Parathyroid adenoma (tissue), 2 donors: ENCODE measurements around the gene S100A4.
"Not testable (repeated sequence)": the region's sequence is repeated elsewhere in the genome, so short reads cannot be mapped to it uniquely, and the experiment has no call there.

ENCODE experiments used
- H2AFZ ChIP-seq: fragments of 300-600 bp; sonication (generic); one replicate; pipeline ENCODE4 v1.7.0; 2017; ENCODE audit warnings: antibody characterized with exemption, mild to moderate bottlenecking
- H3K27ac ChIP-seq: fragments of 300-600 bp; sonication (generic); one replicate; pipeline ENCODE4 v1.7.0; 2017
- H3K27me3 ChIP-seq: fragments of 300-600 bp; sonication (generic); one replicate; pipeline ENCODE4 v1.7.0; 2017; ENCODE audit warnings: low read length; ENCODE audit not compliant: control insufficient read depth, insufficient read depth
- H3K36me3 ChIP-seq: fragments of 300-600 bp; sonication (generic); one replicate; pipeline ENCODE4 v1.7.0; 2017; ENCODE audit warnings: low read length; ENCODE audit not compliant: control insufficient read depth, insufficient read depth
- H3K4me1 ChIP-seq: fragments of 300-600 bp; sonication (generic); one replicate; pipeline ENCODE4 v1.7.0; 2017; ENCODE audit warnings: control low read depth
- H3K4me2 ChIP-seq: fragments of 300-600 bp; sonication (generic); one replicate; pipeline ENCODE4 v1.7.0; 2017; ENCODE audit warnings: low read length
- H3K4me3 ChIP-seq: fragments of 300-600 bp; sonication (generic); one replicate; pipeline ENCODE4 v1.7.0; 2017; ENCODE audit warnings: low read depth, low read length
- H3K79me2 ChIP-seq: fragments of 300-600 bp; sonication (generic); one replicate; pipeline ENCODE4 v1.7.0; 2017; ENCODE audit warnings: control low read depth
- H3K9ac ChIP-seq: fragments of 300-600 bp; sonication (generic); one replicate; pipeline ENCODE4 v1.7.0; 2017; ENCODE audit warnings: mild to moderate bottlenecking
- H3K9me3 ChIP-seq: fragments of 300-600 bp; sonication (generic); one replicate; pipeline ENCODE4 v1.7.0; 2017; ENCODE audit warnings: low read length; ENCODE audit not compliant: control insufficient read depth
- CTCF ChIP-seq: fragments of 300-600 bp; sonication (generic); IDR thresholded peaks from one replicate; pipeline ENCODE4 v1.7.0; 2017; ENCODE audit warnings: antibody characterized with exemption, mild to moderate bottlenecking
- donor health status: primary hyperparathyroidism.

The S100A4 gene

GRCh38 chr1:153545067-153546055, at the start of gene S100A4:
S100A4 (minus strand) TSS chr1:153545806; CDS start chr1:153544794, 1,012 bp downstream.
- no peak within 1 kb of the TSS for H3K27ac ChIP-seq
- no peaks in the 10 kb centered on the region for H3K79me2 ChIP-seq
- no peak within 1 kb of the TSS for H3K4me2 ChIP-seq
- no peaks in the 10 kb centered on the region for H3K9me3 ChIP-seq
- H3K4me1 ChIP-seq: no peaks in the 10 kb centered on the region
- peak within 1 kb of the TSS; percentile 53 for H2AFZ ChIP-seq
- no peaks in the 10 kb centered on the region for H3K27me3 ChIP-seq
- no peak within 1 kb of the TSS for H3K4me3 ChIP-seq
- H3K36me3 ChIP-seq: no peaks in the 10 kb centered on the region
- no peak within 1 kb of the TSS for H3K9ac ChIP-seq
- no peak for TF ChIP-seq CTCF

GRCh38 chr1:153592748-153593147, 47.1 kb upstream of the S100A4 start:
- H3K9me3 ChIP-seq: no peaks in the 10 kb centered on the region
- H3K4me1 ChIP-seq: no peaks in the 10 kb centered on the region
- H3K27me3 ChIP-seq: no peaks in the 10 kb centered on the region
- H2AFZ ChIP-seq: no peak overlapping the region
- no peak overlapping the region for H3K9ac ChIP-seq
- no peak overlapping the region for H3K27ac ChIP-seq
- no peak overlapping the region for H3K4me3 ChIP-seq
- no peak for TF ChIP-seq CTCF
- H3K79me2 ChIP-seq: no peaks in the 10 kb centered on the region
- no peaks in the 10 kb centered on the region for H3K36me3 ChIP-seq
- no peak overlapping the region for H3K4me2 ChIP-seq

- Histone ChIP-seq H3K4me2 (no peak overlapping the region), H3K27ac (peak overlapping the region; percentile 6), H3K79me2 (no peaks in the 10 kb centered on the region), H2AFZ (peak overlapping the region; percentile 25), H3K9ac (no peak overlapping the region), H3K9me3 (no peaks in the 10 kb centered on the region), H3K27me3 (no peaks in the 10 kb centered on the region), H3K4me3 (no peak overlapping the region), H3K4me1 (no peaks in the 10 kb centered on the region), H3K36me3 (no peaks in the 10 kb centered on the region)
- no peak for TF ChIP-seq CTCF
These were observed 42.9 kb upstream of the S100A4 start for GRCh38 chr1:153588482-153588881.

- not testable (repeated sequence) for H3K4me2 ChIP-seq, H3K4me3 ChIP-seq, H3K9me3 ChIP-seq, H3K79me2 ChIP-seq, H3K4me1 ChIP-seq, H3K36me3 ChIP-seq, H3K9ac ChIP-seq, H3K27me3 ChIP-seq
- peak overlapping the region; percentile 6 for H3K27ac ChIP-seq
- H2AFZ ChIP-seq: peak overlapping the region; percentile 25
These were observed 42.4 kb upstream of the S100A4 start for GRCh38 chr1:153588033-153588432.

- Histone ChIP-seq H3K36me3 (no peaks in the 10 kb centered on the region), H3K9ac (no peak overlapping the region), H3K27me3 (no peaks in the 10 kb centered on the region), H3K4me1 (no peaks in the 10 kb centered on the region), H2AFZ (no peak overlapping the region), H3K4me2 (no peak overlapping the region), H3K27ac (peak overlapping the region; percentile 6), H3K9me3 (no peaks in the 10 kb centered on the region), H3K4me3 (no peak overlapping the region), H3K79me2 (no peaks in the 10 kb centered on the region)
- TF ChIP-seq CTCF: no peak
These were observed 41.7 kb upstream of the S100A4 start for GRCh38 chr1:153587314-153587713.
